Breast epithelium (tissue), 3 donors: ENCODE results near the gene KRTAP4-4.

Experiments
- CTCF ChIP-seq, 3 donors: fragments of 450-650 bp; IDR thresholded peaks; one replicate each; pipeline ENCODE4 v1.5.1; 2016 to 2017; ENCODE audit warnings: antibody characterized with exemption in 3 of 3, mild to moderate bottlenecking in 3 of 3, moderate library complexity in 3 of 3
- POLR2A ChIP-seq: fragments of 450-650 bp; IDR thresholded peaks from one replicate; pipeline ENCODE4 v1.6.1; 2016; ENCODE audit warnings: antibody characterized with exemption, mild to moderate bottlenecking, moderate library complexity

DNA sequence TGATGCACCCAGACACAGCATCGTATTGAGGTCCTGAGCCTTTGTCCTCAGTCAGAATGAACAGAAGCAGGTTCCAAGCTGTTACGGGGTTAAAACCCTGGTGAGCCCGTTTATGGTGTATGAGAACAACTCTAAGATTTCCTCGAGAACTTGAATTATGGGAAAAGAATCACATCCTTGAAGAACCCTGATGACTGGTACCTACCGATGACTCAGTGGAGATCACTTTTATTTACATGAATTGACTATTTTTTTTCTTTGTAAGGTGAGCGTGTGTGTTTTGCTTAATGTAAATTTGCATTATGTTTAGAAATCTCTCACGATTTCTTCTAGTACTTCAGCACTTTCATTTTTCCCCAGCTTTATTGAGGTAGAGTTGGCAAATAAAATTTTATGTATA lies 3.3 kb upstream of the KRTAP4-4 start:
- TF ChIP-seq CTCF (IDR thresholded peaks at IDR 0.05) (no peak), POLR2A (no peak)
